ENCODE data around the gene SPEG. TPM values are rescaled to one million over a fixed set of nuclear protein-coding genes. Genes with fewer than 3 reads are reported as not detected.

Gene SPEG
- total RNA-seq, 1 donor from 2014 or later = 0.07 TPM

DNA sequence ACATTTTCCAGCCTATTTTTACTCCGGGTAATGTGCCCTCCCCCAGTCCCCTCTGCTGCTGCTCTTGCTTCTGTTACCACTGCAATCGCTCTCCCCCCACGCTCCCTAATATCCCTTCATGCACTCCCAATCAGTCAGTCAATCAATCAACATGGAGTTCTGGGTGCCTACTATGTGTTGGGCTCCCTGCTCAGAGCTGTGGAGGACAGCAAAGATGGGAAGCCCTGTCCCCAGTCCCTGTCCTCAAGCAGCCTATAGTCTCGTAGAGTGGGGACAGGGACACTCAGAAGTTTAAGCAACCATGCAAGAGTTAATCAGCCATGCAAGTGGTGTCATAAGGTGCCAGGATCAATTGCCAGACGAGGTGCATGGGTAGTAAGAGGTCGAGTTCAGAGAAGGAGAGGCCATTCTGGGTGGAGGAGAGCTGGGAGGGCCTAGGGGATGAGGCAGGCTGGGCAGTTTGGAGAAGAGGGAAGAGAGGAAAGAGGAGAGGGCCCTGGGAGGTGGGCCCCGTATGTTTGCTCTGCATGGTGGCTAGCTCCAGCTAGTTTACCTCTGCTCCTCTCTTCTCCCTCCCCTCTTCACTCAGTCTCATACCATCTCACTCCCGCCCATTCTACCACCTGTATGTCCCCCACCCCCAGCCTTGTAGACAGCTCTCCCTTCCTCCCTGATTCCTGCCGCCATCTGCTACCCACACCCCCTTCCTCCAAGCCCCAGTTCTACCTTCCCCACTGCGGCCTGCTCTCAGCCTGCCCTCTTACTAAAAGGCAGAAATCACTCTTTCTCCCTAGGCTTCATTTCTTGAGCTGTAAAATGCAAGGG lies 83.5 kb downstream of the SPEG start:
- peaks cover 6% of the 10 kb centered on the region for H3K4me1 Mint-ChIP-seq
- peaks cover 58% of the 10 kb centered on the region for H3K27me3 Mint-ChIP-seq
- no peak overlapping the region for H3K27ac Mint-ChIP-seq
- no peak for DNase-seq
- no peaks in the 10 kb centered on the region for H3K36me3 Mint-ChIP-seq (ENCODE audit: low read depth)
- no peak overlapping the region for H3K4me3 Mint-ChIP-seq
- no peaks in the 10 kb centered on the region for H3K9me3 Mint-ChIP-seq
- intact Hi-C loops (cut with micrococcal nuclease) = no loop called here

DNA sequence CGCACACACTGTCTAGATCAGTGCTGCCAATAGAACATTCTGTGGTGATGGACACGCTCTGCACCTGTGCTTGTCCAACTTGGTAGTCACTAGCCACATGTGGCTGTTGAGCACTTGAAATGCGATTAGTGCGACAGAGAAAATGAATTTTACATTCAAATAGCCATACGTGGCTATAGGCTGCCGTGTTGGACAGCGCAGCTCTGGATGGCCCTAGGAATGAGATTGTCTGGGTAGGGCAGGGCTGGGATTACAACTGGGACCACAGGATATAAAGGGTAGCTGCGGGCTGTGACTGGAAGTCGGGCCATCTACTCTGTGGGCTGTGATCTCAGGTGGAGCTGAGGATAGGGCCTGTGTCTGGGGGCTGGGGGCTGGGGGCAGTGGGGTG lies 84.9 kb downstream of the SPEG start:
- intact Hi-C loops (cut with micrococcal nuclease) = no loop called here
- no peaks in the 10 kb centered on the region for H3K9me3 Mint-ChIP-seq
- DNase-seq = no peak
- no peak overlapping the region for H3K27ac Mint-ChIP-seq
- H3K27me3 Mint-ChIP-seq = peaks cover 60% of the 10 kb centered on the region
- H3K4me1 Mint-ChIP-seq = peaks cover 4% of the 10 kb centered on the region
- no peak overlapping the region for H3K4me3 Mint-ChIP-seq
- no peaks in the 10 kb centered on the region for H3K36me3 Mint-ChIP-seq (ENCODE audit: low read depth)

DNA sequence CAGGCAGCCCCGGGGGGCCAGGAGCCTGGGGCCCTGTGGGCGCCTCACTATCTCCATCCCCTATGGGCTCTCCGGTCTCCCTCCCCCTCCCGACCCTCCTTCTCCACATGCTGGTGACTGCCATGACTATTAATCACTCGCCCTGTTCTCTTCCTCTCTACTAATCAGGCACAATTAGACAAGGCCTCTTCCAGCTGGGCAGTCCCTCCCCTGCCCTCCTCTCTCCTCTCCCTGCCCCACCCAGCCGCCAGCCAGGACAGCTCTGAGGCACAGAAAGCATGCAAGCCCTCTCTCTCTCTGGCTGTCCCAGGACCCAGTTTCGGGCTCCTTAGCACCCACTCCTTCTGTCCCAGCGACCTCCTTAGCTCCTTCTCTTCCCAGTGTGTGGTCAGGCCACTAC lies 85.4 kb downstream of the SPEG start:
- H3K27me3 Mint-ChIP-seq = peaks cover 66% of the 10 kb centered on the region
- H3K27ac Mint-ChIP-seq = no peak overlapping the region
- no peak for DNase-seq
- no peaks in the 10 kb centered on the region for H3K36me3 Mint-ChIP-seq (ENCODE audit: low read depth)
- no peak overlapping the region for H3K4me3 Mint-ChIP-seq
- intact Hi-C loops (cut with micrococcal nuclease) = no loop called here
- no peaks in the 10 kb centered on the region for H3K9me3 Mint-ChIP-seq
- H3K4me1 Mint-ChIP-seq = peaks cover 4% of the 10 kb centered on the region

DNA sequence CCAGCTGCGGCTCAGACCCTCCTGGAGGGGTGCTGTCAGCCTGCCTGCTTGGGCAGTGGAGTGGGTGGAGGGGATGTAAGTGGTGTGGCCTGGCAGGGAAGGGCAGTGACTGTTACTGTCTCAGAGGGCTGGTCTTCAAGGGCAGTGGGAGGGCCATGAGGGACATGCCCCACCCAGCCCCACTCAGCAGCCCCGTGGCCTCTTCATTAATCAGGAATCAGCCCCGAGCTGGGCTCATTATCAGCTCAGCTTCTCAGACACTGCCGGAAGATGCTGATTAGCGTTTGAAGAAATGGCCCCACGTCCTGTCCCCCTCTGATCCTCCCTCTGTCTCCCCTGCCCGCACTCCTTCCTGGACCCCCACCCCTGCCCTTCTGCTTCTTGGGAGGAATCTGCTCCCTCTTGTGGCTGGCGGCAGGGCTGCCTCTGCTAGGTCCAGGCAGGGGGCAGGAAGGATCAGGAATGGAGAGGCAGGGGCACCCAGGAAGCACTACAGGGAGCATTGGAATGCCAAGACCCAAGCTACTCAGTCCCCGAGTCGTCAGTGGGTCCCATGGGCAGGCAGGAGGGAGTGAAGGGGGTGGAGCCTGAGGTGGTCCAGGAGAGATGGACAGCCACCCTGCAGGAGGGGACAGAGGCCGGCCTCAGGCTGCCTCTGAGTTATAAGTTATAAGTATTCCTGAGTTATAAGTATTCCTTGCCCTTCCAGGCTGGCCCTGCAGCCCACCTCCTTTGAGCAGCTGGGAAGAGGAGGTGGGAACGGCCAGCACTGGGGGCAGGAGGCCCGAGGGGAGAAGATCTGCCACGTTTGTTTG lies 86.6 kb downstream of the SPEG start:
- Mint-ChIP-seq H3K27me3 (peaks cover 68% of the 10 kb centered on the region), H3K27ac (no peak overlapping the region), H3K36me3 (ENCODE audit: low read depth) (no peaks in the 10 kb centered on the region), H3K4me1 (peaks cover 4% of the 10 kb centered on the region), H3K9me3 (no peaks in the 10 kb centered on the region), H3K4me3 (no peak overlapping the region)
- no peak for DNase-seq
- intact Hi-C loops (cut with micrococcal nuclease) = no loop called here

DNA sequence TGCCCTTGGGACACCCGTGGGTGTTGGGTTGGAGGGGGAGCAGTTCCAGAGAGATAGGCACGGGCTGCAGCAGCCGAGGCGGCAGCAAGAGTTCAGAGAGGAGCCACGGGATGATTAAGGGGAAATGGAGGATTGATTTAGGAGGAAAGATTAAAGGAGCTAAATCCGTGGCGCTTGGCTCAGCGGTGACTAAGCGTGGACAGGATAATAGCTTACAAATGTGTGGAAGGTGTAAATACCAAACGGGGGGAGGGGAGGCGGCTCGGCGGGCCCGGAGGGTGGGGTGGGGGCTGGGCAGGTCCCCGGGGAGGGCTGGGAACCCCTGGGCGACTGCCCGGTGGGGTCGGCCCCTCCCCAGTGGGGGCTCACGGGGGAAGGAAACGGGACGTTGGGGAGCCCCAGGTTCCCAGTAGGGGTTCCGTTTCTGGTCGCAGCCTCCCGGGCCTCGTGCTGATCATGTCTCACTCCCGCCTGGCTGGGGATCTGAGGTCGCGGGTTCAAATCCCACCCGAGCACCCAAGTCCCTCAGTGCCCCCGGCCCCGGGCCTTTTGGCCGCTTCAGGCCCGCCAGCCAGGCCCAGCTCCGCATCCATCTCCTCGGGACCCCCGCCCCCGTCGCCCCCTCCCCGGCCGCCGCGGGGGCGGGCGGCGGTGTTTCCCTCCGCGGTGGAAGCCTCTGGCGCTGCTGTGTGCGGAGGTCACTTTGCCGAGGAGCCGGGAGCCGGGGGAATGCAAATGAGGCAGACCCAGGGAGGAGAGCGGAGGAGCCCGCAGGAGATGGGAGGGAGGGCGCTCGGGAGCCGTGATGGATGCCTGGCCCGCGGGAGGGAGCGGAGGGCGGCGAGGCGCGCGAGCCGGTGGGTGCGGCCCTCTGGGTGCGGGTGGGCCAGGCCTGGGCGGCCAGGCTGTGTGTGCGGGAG lies 87.7 kb downstream of the SPEG start:
- H3K9me3 Mint-ChIP-seq = no peaks in the 10 kb centered on the region
- H3K27me3 Mint-ChIP-seq = peaks cover 71% of the 10 kb centered on the region
- H3K4me1 Mint-ChIP-seq = peaks cover 4% of the 10 kb centered on the region
- no peaks in the 10 kb centered on the region for H3K36me3 Mint-ChIP-seq (ENCODE audit: low read depth)
- no peak overlapping the region for H3K4me3 Mint-ChIP-seq
- no peak for DNase-seq
- no peak overlapping the region for H3K27ac Mint-ChIP-seq
- intact Hi-C loops (cut with micrococcal nuclease) = no loop called here

DNA sequence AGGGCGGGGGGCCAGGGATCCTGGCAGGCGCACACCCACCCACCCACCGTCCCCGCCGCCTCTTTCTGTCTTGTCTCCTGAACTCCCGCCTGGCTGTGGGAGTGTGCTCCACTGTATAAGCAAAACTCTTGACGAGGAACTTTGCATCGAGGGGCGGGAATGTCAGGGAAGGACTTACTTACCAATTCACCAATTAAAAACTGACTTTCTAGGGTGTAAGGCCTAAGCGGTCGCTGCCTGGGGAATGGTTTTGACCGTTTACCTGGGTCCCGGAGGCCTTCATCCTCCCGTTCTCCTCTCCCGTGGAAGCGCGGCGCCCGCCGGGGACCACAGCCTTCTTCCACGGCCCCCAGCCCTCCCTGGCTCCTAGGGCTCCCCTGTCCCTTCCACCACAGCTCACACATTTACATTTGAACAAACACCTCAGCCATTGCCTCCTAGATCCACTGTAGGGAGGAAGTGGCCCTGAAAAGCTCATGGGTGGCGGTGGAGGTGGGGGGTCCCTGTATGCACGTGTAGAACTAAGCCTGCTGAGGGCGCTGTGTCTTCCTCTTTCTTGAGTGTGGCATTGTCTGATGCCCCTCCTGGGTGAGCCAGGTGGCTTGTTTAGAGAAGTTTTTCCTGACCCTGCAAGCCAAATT lies 88.5 kb downstream of the SPEG start:
- H3K4me1 Mint-ChIP-seq = peaks cover 4% of the 10 kb centered on the region
- no peak for DNase-seq

DNA sequence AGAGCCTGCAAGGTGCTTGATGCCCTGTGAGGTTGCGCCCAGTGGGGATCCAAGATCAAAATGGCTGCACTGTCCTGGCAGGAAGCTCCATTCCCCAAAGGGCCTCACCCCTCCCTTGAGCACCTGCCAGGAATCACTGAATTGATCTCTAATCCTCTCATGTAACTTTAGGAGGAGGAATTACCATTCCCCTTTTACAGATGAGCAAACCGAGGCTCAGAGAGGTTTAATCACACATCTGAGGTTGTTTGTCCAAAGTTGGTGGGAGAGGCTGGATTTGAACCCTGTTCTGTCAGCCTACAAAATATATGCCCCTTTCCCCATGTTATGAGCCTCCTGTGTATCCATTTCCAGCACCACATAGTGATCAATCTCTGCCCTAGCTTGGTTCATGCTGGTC lies 90.2 kb downstream of the SPEG start:
- no peak for DNase-seq
- no peak overlapping the region for H3K4me3 Mint-ChIP-seq
- no peaks in the 10 kb centered on the region for H3K9me3 Mint-ChIP-seq
- H3K27me3 Mint-ChIP-seq = peaks cover 80% of the 10 kb centered on the region
- H3K27ac Mint-ChIP-seq = no peak overlapping the region
- H3K4me1 Mint-ChIP-seq = peaks cover 4% of the 10 kb centered on the region
- intact Hi-C loops (cut with micrococcal nuclease) = no loop called here
- H3K36me3 Mint-ChIP-seq (ENCODE audit: low read depth) = no peaks in the 10 kb centered on the region

More for the DNA sequence above, 88.5 kb downstream of the SPEG start:
- no peaks in the 10 kb centered on the region for H3K9me3 Mint-ChIP-seq
- no peak overlapping the region for H3K4me3 Mint-ChIP-seq
- H3K27ac Mint-ChIP-seq = no peak overlapping the region
- intact Hi-C loops (cut with micrococcal nuclease) = no loop called here
- peaks cover 73% of the 10 kb centered on the region for H3K27me3 Mint-ChIP-seq
- H3K36me3 Mint-ChIP-seq (ENCODE audit: low read depth) = no peaks in the 10 kb centered on the region

DNA sequence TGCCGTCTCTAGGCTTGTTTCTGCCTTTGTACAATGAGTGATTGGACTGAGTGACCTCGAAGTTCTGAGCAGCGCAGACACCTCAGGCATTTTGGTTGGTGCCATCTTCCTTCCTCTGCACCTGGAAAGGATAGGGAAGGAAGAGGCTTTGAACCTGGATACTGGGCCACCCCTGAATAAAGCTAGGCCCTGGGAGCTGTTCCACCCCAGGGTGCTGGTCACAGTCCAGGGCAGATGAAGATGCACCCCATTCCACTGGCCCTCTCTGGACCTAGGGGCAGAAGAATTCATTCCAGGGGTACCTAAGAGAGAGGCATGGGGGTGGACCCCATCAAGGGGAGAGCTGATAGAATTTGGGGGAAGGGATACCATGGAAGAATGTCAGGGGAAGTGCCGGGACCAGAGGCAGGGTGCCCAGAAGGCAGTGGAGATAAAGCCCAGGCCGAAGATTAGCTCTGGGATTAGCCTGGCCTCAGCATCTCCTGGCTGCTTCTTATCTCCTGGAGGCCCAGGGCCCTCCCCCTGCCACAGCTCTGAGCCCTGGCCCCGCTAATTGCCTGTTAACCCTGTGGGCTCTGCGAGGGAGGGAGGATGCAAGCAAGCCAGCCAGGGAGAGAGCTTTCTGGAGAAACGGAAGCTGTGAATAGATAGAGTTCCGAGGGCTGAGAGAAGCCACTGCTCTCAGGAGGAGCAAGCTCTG lies 91.0 kb downstream of the SPEG start:
- peaks cover 8% of the 10 kb centered on the region for H3K4me1 Mint-ChIP-seq
- no peak for DNase-seq
- peaks cover 81% of the 10 kb centered on the region for H3K27me3 Mint-ChIP-seq
- H3K9me3 Mint-ChIP-seq = no peaks in the 10 kb centered on the region
- intact Hi-C loops (cut with micrococcal nuclease) = no loop called here
- H3K36me3 Mint-ChIP-seq (ENCODE audit: low read depth) = no peaks in the 10 kb centered on the region
- no peak overlapping the region for H3K27ac Mint-ChIP-seq
- no peak overlapping the region for H3K4me3 Mint-ChIP-seq

DNA sequence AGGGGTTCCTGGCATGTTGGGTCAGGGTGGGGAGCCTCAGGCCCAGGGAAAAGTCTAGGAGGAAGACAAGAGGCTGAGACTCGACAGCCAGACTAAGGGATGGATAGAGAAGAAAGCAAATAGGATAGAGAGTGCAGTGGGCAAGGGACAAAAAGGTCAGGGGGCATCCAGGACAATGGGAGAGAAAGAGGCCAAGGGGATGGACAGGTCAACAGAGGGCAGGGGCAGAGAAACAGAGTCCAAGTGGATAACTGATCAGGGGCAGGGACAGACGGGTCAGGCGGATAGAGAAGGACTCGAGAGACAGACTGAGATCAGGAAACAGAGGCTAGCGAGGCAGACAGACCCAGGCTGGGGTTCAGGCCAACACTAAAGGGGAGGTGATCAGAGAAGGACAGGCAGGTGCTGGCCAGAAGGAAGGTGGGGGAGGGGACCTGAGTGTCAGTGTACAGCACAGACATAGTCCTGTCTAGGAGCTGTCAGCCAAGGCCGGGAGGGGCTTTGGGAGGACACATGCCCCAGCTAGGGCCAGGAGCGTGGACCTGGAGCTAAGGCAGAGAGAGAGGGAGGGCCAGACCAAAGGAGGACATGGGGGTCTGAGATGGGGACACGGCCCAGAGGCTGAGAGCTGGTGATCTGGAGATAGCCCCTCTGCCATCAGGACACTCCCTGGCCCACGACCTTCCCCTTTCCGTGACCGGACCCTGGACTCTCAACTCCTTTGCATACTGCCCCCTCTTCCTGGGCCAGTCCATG lies 91.9 kb downstream of the SPEG start:
- Mint-ChIP-seq H3K36me3 (ENCODE audit: low read depth) (no peaks in the 10 kb centered on the region), H3K4me3 (no peak overlapping the region), H3K9me3 (no peaks in the 10 kb centered on the region), H3K4me1 (peaks cover 8% of the 10 kb centered on the region), H3K27ac (no peak overlapping the region), H3K27me3 (peaks cover 81% of the 10 kb centered on the region)
- DNase-seq = no peak
- intact Hi-C loops (cut with micrococcal nuclease) = no loop called here

DNA sequence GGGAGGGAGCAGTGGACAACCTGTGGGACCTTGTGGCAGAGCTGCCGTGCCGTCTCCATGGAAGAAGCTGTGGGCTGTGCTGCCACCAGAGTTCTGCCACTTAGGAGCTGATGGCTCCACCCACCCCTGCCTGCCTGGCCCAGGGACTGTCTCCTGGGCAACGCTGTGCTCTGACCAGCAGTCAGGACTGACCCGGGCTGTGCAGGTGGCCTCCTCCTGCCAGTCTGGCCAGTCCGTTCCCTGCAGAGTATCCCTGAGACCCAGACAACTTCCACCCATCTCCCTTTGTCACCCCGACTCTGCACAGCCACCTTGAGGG lies 92.4 kb downstream of the SPEG start:
- no peak overlapping the region for H3K4me3 Mint-ChIP-seq
- intact Hi-C loops (cut with micrococcal nuclease) = no loop called here
- DNase-seq = no peak
- H3K4me1 Mint-ChIP-seq = peaks cover 4% of the 10 kb centered on the region
- peaks cover 76% of the 10 kb centered on the region for H3K27me3 Mint-ChIP-seq
- no peaks in the 10 kb centered on the region for H3K36me3 Mint-ChIP-seq (ENCODE audit: low read depth)
- no peaks in the 10 kb centered on the region for H3K9me3 Mint-ChIP-seq
- H3K27ac Mint-ChIP-seq = no peak overlapping the region

DNA sequence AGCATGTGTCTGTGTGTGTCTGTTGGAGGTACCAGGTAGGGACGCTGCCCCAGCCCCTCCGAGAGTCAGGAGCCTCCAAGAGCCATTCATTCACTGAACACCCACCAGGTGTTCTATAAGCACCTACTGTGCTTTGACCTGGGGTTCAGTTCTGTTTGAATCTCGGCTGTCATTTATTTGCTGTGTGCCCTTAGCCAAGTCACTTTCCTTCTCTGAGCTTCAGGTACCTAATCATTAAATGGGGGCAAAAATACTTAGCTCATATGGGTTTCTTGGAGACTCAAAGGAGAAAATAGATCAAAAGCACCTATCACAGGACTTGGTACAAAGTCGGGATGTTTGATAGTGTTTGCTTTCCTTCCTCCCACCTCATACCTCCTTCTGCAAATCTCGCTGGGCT lies 92.8 kb downstream of the SPEG start:
- Mint-ChIP-seq H3K4me1 (peaks cover 3% of the 10 kb centered on the region), H3K9me3 (no peaks in the 10 kb centered on the region), H3K27ac (no peak overlapping the region), H3K27me3 (peaks cover 75% of the 10 kb centered on the region), H3K4me3 (no peak overlapping the region), H3K36me3 (ENCODE audit: low read depth) (no peaks in the 10 kb centered on the region)
- intact Hi-C loops (cut with micrococcal nuclease) = no loop called here
- no peak for DNase-seq

DNA sequence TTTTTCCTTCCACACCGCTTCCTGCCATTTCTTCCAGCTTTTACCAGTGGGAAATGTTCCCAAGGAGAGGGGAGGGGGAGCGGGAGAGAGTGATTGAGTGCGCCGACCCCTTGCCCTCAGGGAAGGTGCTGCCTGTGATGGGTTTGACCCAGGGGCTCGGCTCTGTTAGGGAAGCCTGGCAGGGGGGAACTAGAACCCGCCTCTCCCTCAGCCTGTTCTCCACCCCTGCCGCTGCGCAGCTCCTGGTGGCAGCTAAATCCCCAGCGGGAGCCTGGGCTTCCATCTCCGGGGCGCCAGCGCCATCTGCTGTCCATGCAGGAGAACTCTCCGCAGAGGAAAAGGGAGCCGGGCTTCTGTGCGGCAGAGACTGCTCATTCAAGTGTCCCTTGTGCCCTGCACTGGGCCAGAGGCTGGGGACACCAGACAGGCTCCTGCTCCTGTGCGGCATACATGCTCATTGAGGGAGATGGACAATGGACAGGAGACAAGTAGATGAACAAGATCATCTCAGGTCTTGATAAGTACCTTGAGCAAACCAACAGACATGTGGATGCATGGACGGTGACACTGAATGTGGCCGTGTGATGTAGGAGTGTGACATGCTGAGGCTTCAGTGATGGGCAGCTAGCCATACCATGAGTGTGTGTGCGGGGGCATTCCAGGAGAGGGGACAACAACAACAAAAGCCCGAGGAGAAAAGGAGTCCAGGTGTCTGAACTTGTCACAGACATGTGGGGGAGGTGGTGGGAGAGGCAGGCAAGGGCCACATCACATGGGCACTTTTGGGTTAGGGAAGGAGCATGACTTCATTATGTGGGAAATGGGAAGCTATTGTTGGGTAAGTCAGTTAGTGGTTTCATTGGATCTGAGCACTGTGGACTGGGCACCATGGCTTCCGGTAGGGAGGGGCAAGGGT lies 95.7 kb downstream of the SPEG start:
- H3K27me3 Mint-ChIP-seq = peaks cover 59% of the 10 kb centered on the region
- peak; percentile 95 for DNase-seq
- no peaks in the 10 kb centered on the region for H3K9me3 Mint-ChIP-seq
- no peak overlapping the region for H3K4me3 Mint-ChIP-seq
- intact Hi-C loops (cut with micrococcal nuclease) = loop anchor here (1.0 to 2.0 kb wide), 4 partner anchors 32 to 127 kb away; partner anchors contain the start of gene GMPPA
- peaks cover 3% of the 10 kb centered on the region for H3K4me1 Mint-ChIP-seq
- no peak overlapping the region for H3K27ac Mint-ChIP-seq
- H3K36me3 Mint-ChIP-seq (ENCODE audit: low read depth) = no peaks in the 10 kb centered on the region
